ENCODE results near the gene GRK1.
"Not testable (repeated sequence)": the region's sequence is repeated elsewhere in the genome, so short reads cannot be mapped to it uniquely, and the experiment has no call there.

Gene GRK1

DNA sequence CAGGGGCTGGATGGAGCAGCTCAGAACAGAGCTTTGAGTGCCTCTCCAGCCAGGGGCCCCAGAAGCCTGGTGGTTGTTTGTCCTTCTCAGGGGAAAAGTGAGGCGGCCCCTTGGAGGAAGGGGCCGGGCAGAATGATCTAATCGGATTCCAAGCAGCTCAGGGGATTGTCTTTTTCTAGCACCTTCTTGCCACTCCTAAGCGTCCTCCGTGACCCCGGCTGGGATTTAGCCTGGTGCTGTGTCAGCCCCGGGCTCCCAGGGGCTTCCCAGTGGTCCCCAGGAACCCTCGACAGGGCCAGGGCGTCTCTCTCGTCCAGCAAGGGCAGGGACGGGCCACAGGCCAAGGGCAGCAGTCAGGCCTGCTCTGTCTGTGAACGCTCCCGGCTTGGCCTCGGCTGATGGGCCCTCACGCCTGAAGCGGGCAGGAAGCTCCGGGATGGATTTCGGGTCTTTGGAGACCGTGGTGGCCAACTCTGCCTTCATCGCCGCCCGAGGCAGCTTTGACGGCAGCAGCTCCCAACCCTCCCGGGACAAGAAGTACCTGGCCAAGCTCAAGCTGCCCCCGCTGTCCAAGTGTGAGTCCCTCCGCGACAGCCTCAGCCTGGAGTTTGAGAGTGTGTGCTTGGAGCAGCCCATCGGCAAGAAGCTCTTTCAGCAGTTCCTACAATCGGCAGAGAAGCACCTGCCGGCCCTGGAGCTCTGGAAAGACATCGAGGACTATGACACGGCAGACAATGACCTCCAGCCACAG, at the start of gene GRK1:
TSS of gene GRK1 (plus strand) at position 269 of the 751 bp plus-strand sequence. CDS start at position 437, 168 bp downstream.
- Histone ChIP-seq H3K27me3 (ENCODE audit: insufficient read depth, low read length) (no peaks in the 10 kb centered on the region), H3K36me3 (ENCODE audit: insufficient read depth, low read length) (no peaks in the 10 kb centered on the region), H3K79me2 (ENCODE audit: control insufficient read depth, insufficient read depth, low read length, unreplicated experiment) (no peaks in the 10 kb centered on the region), H3K27ac (ENCODE audit: low read depth, low read length) (no peak within 1 kb of the TSS), H2AFZ (ENCODE audit: low read length, unreplicated experiment) (no peak within 1 kb of the TSS), H3K4me3 (ENCODE audit: low read depth, low read length) (no peak within 1 kb of the TSS), H3K4me1 (ENCODE audit: control insufficient read depth, insufficient read depth, low read length, unreplicated experiment) (no peaks in the 10 kb centered on the region)

- Histone ChIP-seq H3K4me1 (ENCODE audit: control insufficient read depth, insufficient read depth, low read length, unreplicated experiment) (no peaks in the 10 kb centered on the region), H2AFZ (ENCODE audit: low read length, unreplicated experiment) (no peak overlapping the region), H3K4me3 (ENCODE audit: low read depth, low read length) (no peak overlapping the region), H3K27me3 (ENCODE audit: insufficient read depth, low read length) (no peaks in the 10 kb centered on the region), H3K79me2 (ENCODE audit: control insufficient read depth, insufficient read depth, low read length, unreplicated experiment) (peaks cover 65% of the 10 kb centered on the region), H3K27ac (ENCODE audit: low read depth, low read length) (no peak overlapping the region), H3K36me3 (ENCODE audit: insufficient read depth, low read length) (peaks cover 3% of the 10 kb centered on the region; the same call in 1 of the 2 replicates)
Observed at GRCh38 chr13:113617961-113618360, 49.1 kb upstream of the GRK1 start.

- Histone ChIP-seq H3K27me3 (ENCODE audit: insufficient read depth, low read length) (no peaks in the 10 kb centered on the region), H3K36me3 (ENCODE audit: insufficient read depth, low read length) (peaks cover 3% of the 10 kb centered on the region; the same call in 1 of the 2 replicates), H3K27ac (ENCODE audit: low read depth, low read length) (no peak overlapping the region), H3K79me2 (ENCODE audit: control insufficient read depth, insufficient read depth, low read length, unreplicated experiment) (peaks cover 65% of the 10 kb centered on the region), H2AFZ (ENCODE audit: low read length, unreplicated experiment) (no peak overlapping the region), H3K4me3 (ENCODE audit: low read depth, low read length) (no peak overlapping the region), H3K4me1 (ENCODE audit: control insufficient read depth, insufficient read depth, low read length, unreplicated experiment) (no peaks in the 10 kb centered on the region)
Observed at GRCh38 chr13:113618455-113618854, 48.6 kb upstream of the GRK1 start.

- Histone ChIP-seq H3K27ac (ENCODE audit: low read depth, low read length) (no peak overlapping the region), H3K36me3 (ENCODE audit: insufficient read depth, low read length) (peaks cover 9% of the 10 kb centered on the region; the same call in 1 of the 2 replicates), H3K4me3 (ENCODE audit: low read depth, low read length) (no peak overlapping the region), H2AFZ (ENCODE audit: low read length, unreplicated experiment) (no peak overlapping the region), H3K4me1 (ENCODE audit: control insufficient read depth, insufficient read depth, low read length, unreplicated experiment) (no peaks in the 10 kb centered on the region), H3K79me2 (ENCODE audit: control insufficient read depth, insufficient read depth, low read length, unreplicated experiment) (peaks cover 59% of the 10 kb centered on the region), H3K27me3 (ENCODE audit: insufficient read depth, low read length) (no peaks in the 10 kb centered on the region)
Observed at GRCh38 chr13:113620036-113620796, 46.8 kb upstream of the GRK1 start.

GRCh38 chr13:113621046-113621445, 46.0 kb upstream of the GRK1 start:
- no peak overlapping the region for H3K27ac ChIP-seq (ENCODE audit: low read depth, low read length)
- H3K27me3 ChIP-seq (ENCODE audit: insufficient read depth, low read length), result no peaks in the 10 kb centered on the region
- no peaks in the 10 kb centered on the region for H3K4me1 ChIP-seq (ENCODE audit: control insufficient read depth, insufficient read depth, low read length, unreplicated experiment)
- H3K79me2 ChIP-seq (ENCODE audit: control insufficient read depth, insufficient read depth, low read length, unreplicated experiment), result peaks cover 56% of the 10 kb centered on the region
- H3K36me3 ChIP-seq (ENCODE audit: insufficient read depth, low read length), result peaks cover 9% of the 10 kb centered on the region; the same call in 1 of the 2 replicates
- no peak overlapping the region for H3K4me3 ChIP-seq (ENCODE audit: low read depth, low read length)
- no peak overlapping the region for H2AFZ ChIP-seq (ENCODE audit: low read length, unreplicated experiment)

DNA sequence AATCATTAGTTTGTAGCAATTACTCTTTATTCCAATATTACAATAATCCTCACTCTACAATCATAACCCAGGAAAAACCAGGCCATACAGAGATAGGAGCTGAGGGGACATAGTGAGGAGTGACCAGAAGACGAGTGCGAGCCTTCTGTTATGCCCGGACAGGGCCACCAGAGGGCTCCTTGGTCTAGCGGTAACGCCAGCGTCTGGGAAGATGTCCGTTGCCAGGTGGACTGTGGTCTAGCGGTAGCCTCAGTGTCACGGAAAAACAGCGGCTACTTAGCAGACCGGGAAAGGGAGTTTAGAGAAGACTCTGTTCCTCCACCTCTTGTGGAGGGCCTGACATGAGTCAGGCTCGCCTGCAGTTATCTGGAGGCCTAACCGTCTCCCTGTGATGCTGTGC, 45.5 kb upstream of the GRK1 start:
- H3K4me1 ChIP-seq (ENCODE audit: control insufficient read depth, insufficient read depth, low read length, unreplicated experiment); H3K36me3 ChIP-seq (ENCODE audit: insufficient read depth, low read length); H3K27me3 ChIP-seq (ENCODE audit: insufficient read depth, low read length); H3K27ac ChIP-seq (ENCODE audit: low read depth, low read length); H2AFZ ChIP-seq (ENCODE audit: low read length, unreplicated experiment); H3K4me3 ChIP-seq (ENCODE audit: low read depth, low read length): not testable (repeated sequence)
- H3K79me2 ChIP-seq (ENCODE audit: control insufficient read depth, insufficient read depth, low read length, unreplicated experiment), result peaks cover 56% of the 10 kb centered on the region

- not testable (repeated sequence) for H3K27me3 ChIP-seq (ENCODE audit: insufficient read depth, low read length); H3K27ac ChIP-seq (ENCODE audit: low read depth, low read length); H3K4me3 ChIP-seq (ENCODE audit: low read depth, low read length); H2AFZ ChIP-seq (ENCODE audit: low read length, unreplicated experiment); H3K4me1 ChIP-seq (ENCODE audit: control insufficient read depth, insufficient read depth, low read length, unreplicated experiment)
- Histone ChIP-seq H3K79me2 (ENCODE audit: control insufficient read depth, insufficient read depth, low read length, unreplicated experiment) (peaks cover 57% of the 10 kb centered on the region), H3K36me3 (ENCODE audit: insufficient read depth, low read length) (peaks cover 14% of the 10 kb centered on the region; the same call in 1 of the 2 replicates)
Observed at GRCh38 chr13:113621986-113622550, 45.0 kb upstream of the GRK1 start.

DNA sequence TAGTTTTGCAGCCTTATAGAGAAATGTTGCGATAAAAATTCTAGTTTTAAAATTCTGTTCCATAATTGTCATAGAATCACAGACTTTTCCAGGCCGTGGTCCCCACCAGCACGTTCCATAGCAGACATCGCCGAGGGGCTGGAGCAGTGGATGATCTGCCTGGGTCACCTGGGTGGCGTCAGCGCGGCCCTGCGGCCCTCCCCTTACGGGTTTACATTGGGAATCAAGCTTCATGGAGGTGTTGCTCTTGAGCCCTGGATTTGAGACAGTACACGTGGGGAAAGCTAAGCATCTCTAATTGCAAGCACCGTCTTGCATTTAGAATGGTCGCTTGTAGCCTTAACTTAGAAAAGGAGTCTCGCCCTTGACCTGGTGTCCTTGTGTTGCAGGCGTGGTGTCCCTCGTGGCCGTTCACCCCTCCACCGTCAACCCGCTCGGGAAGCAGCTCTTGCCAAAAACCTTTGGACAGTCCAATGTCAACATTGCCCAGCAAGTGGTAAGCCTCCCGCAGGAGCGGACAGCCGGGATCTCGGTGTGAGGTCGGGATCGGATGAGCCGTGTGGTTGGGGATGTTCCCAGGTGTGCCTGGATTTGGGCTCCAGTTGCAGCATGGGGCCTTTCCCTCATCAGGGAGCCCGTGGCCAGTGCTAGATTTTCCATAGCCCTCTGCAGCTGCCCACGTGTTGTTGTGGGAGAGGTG, 44.1 kb upstream of the GRK1 start:
- H3K4me1 ChIP-seq (ENCODE audit: control insufficient read depth, insufficient read depth, low read length, unreplicated experiment), result no peaks in the 10 kb centered on the region
- no peak overlapping the region for H3K4me3 ChIP-seq (ENCODE audit: low read depth, low read length)
- H3K27ac ChIP-seq (ENCODE audit: low read depth, low read length), result no peak overlapping the region
- H3K79me2 ChIP-seq (ENCODE audit: control insufficient read depth, insufficient read depth, low read length, unreplicated experiment), result peaks cover 57% of the 10 kb centered on the region
- H3K27me3 ChIP-seq (ENCODE audit: insufficient read depth, low read length), result no peaks in the 10 kb centered on the region
- no peak overlapping the region for H2AFZ ChIP-seq (ENCODE audit: low read length, unreplicated experiment)
- peaks cover 16% of the 10 kb centered on the region; the same call in 1 of the 2 replicates for H3K36me3 ChIP-seq (ENCODE audit: insufficient read depth, low read length)

GRCh38 chr13:113623491-113624234, 43.4 kb upstream of the GRK1 start:
- H3K36me3 ChIP-seq (ENCODE audit: insufficient read depth, low read length), result peaks cover 16% of the 10 kb centered on the region; the same call in 1 of the 2 replicates
- no peak overlapping the region for H3K27ac ChIP-seq (ENCODE audit: low read depth, low read length)
- peaks cover 57% of the 10 kb centered on the region for H3K79me2 ChIP-seq (ENCODE audit: control insufficient read depth, insufficient read depth, low read length, unreplicated experiment)
- no peaks in the 10 kb centered on the region for H3K27me3 ChIP-seq (ENCODE audit: insufficient read depth, low read length)
- H3K4me1 ChIP-seq (ENCODE audit: control insufficient read depth, insufficient read depth, low read length, unreplicated experiment), result no peaks in the 10 kb centered on the region
- H3K4me3 ChIP-seq (ENCODE audit: low read depth, low read length), result no peak overlapping the region
- H2AFZ ChIP-seq (ENCODE audit: low read length, unreplicated experiment), result no peak overlapping the region

- Histone ChIP-seq H3K4me1 (ENCODE audit: control insufficient read depth, insufficient read depth, low read length, unreplicated experiment) (no peaks in the 10 kb centered on the region), H3K4me3 (ENCODE audit: low read depth, low read length) (no peak overlapping the region), H3K36me3 (ENCODE audit: insufficient read depth, low read length) (peaks cover 20% of the 10 kb centered on the region; the same call in 1 of the 2 replicates), H2AFZ (ENCODE audit: low read length, unreplicated experiment) (no peak overlapping the region), H3K27ac (ENCODE audit: low read depth, low read length) (no peak overlapping the region), H3K27me3 (ENCODE audit: insufficient read depth, low read length) (no peaks in the 10 kb centered on the region), H3K79me2 (ENCODE audit: control insufficient read depth, insufficient read depth, low read length, unreplicated experiment) (peaks cover 58% of the 10 kb centered on the region)
Observed at GRCh38 chr13:113624235-113624587, 42.8 kb upstream of the GRK1 start.
